Activated T-cell treated with anti-CD3 and anti-CD28 coated beads for 24 hours (primary cell): ENCODE results near the gene LEFTY2.
"Not testable (repeated sequence)": the region's sequence is repeated elsewhere in the genome, so short reads cannot be mapped to it uniquely, and the experiment has no call there.

Experiments
- DNase-seq: peaks from one replicate; pipeline ENCODE4 v3.0.0-alpha.2; 2020; ENCODE audit warnings: low read depth

LEFTY2 gene

GRCh38 chr1:225899044-225899925 is 41.7 kb downstream of the LEFTY2 start:
- no peak for DNase-seq

GRCh38 chr1:225897595-225898514 is 43.2 kb downstream of the LEFTY2 start:
- DNase-seq: no peak

GRCh38 chr1:225896937-225897549 is 44.0 kb downstream of the LEFTY2 start:
- DNase-seq: peak; percentile 60

- DNase-seq: no peak
Measured at GRCh38 chr1:225896494-225896893, 44.5 kb downstream of the LEFTY2 start.

GRCh38 chr1:225892307-225892706 is 48.7 kb downstream of the LEFTY2 start:
- no peak for DNase-seq

GRCh38 chr1:225891229-225891972 is 49.6 kb downstream of the LEFTY2 start:
- no peak for DNase-seq

- no peak for DNase-seq
Measured at GRCh38 chr1:225890346-225891228, 50.4 kb downstream of the LEFTY2 start.

GRCh38 chr1:225889743-225890142 is 51.3 kb downstream of the LEFTY2 start:
- no peak for DNase-seq

GRCh38 chr1:225888898-225889601 is 52.0 kb downstream of the LEFTY2 start, which contains the start of gene LEFTY1:
TSS of gene LEFTY1 (minus strand) at chr1:225889146. CDS start at chr1:225889066, 80 bp downstream.
- no peak for DNase-seq

GRCh38 chr1:225888289-225888897 is 52.6 kb downstream of the LEFTY2 start:
- no peak for DNase-seq

- not testable (repeated sequence) for DNase-seq
Measured at GRCh38 chr1:225887554-225888288, 53.3 kb downstream of the LEFTY2 start.

- no peak for DNase-seq
Measured at GRCh38 chr1:225887030-225887314, 54.0 kb downstream of the LEFTY2 start.
